Vagina (tissue), 2 donors: Measurements from ENCODE around the gene GPR34. TPM values are rescaled to one million over a fixed set of nuclear protein-coding genes. Genes with fewer than 3 reads are reported as not detected.

ENCODE experiments used
- DNase-seq, 2 donors: peaks; one replicate each; pipeline ENCODE4 v3.0.0-alpha.2; 2017; ENCODE audit errors: extremely low spot score in 2 of 2
- H3K27ac ChIP-seq: fragments of 200-600 bp; sonication (generic); one replicate; pipeline ENCODE4 v1.5.1; 2019
- H3K27me3 ChIP-seq: fragments of 200-600 bp; sonication (generic); one replicate; pipeline ENCODE4 v1.5.1; 2019
- H3K36me3 ChIP-seq, 2 donors: fragments of 200-600 bp; sonication (generic); one replicate each; pipeline ENCODE4 v1.5.1; 2017 to 2019
- H3K4me1 ChIP-seq: fragments of 200-600 bp; sonication (generic); one replicate; pipeline ENCODE4 v1.5.1; 2019
- H3K4me3 ChIP-seq, 2 donors: fragments of 200-600 bp; sonication (generic); 1 replicate in 1 of 2; 2 replicates in 1 of 2; pipeline ENCODE4 v1.5.1; 2016 to 2019
- H3K9me3 ChIP-seq: fragments of 200-600 bp; sonication (generic); one replicate; pipeline ENCODE4 v1.5.1; 2019
- POLR2A ChIP-seq, 2 donors: fragments of 450-650 bp; IDR thresholded peaks; one replicate each; pipeline ENCODE4 v1.6.1; 2017; ENCODE audit warnings: antibody characterized with exemption in 2 of 2, mild to moderate bottlenecking in 2 of 2, moderate library complexity in 2 of 2
- POLR2AphosphoS5 ChIP-seq, 2 donors: sonication (generic); formaldehyde crosslinking; IDR thresholded peaks; one replicate each; pipeline ENCODE4 v1.9.0; 2017; ENCODE audit warnings: antibody characterized with exemption in 2 of 2, mild to moderate bottlenecking in 2 of 2, low read depth in 1 of 2; ENCODE audit not compliant: insufficient read depth in 1 of 2
- intact Hi-C: fragments of 100-400 bp; cut with DNase I; formaldehyde crosslinking; loops from one replicate; pipeline ENCODE4 v1.15.1; 2023
- total RNA-seq: library from RNA; depleted of rRNA; stranded (reverse); fragments of >200 nt; gene quantifications from one replicate; pipeline ENCODE4 v1.2.3, GENCODE V29; 2016
- TF ChIP-seq, protein P1 (sequence below), 3 experiments: fragments of 450-650 bp in 2 of 3; fragments of 200-600 bp in 1 of 3; sonication (generic) in 1 of 3; IDR thresholded peaks; one replicate each; pipeline ENCODE4 v1.5.1; 2017 to 2019; ENCODE audit warnings: antibody characterized with exemption in 3 of 3, mild to moderate bottlenecking in 2 of 3, moderate library complexity in 2 of 3

Gene GPR34
- total RNA-seq, 1 donor from 2014 or later, result 3.2 TPM

DNA sequence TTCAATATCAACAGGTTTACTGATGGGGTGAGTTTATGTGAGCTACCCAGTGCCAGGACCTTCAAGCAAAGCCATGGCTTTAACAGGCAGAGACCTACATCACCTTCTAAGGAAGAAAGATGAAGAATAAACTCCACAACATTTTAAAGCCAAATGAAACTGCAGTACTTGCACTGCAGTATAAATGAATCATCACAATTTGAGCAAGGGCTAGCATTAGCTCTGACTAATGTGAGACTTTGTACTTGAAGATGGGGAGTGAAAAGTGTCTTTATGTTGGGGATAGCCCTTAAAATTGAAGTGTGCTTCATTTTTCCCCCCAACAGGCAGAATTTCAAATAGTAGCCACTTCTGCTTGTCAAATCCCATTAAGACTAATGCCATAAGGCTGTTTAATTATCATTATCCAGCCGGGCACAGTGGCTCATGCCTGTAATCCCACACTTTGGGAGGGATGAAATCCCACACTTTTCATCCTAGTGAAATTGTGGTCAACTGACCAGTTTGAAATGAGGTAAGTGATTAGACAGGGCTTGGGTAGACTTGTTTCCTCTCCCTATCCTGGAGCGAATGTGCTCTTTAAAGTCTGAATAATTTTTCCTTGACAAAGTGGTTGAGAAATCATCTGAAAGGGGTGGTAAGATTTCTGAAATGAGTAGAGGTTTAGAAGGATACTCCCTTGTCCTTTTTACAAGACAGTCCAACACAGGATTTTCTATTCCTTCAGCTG lies 27.2 kb upstream of the GPR34 start:
- no peak for DNase-seq
- no peaks in the 10 kb centered on the region for H3K27me3 ChIP-seq
- intact Hi-C loops, result no loop called here
- H3K9me3 ChIP-seq, result no peaks in the 10 kb centered on the region
- peaks cover 7% of the 10 kb centered on the region for H3K4me1 ChIP-seq
- no peak overlapping the region for H3K4me3 ChIP-seq
- H3K27ac ChIP-seq, result no peak overlapping the region
- peaks cover 0 to 19% of the 10 kb centered on the region in 2 donors for H3K36me3 ChIP-seq
- TF ChIP-seq, protein P1, sequence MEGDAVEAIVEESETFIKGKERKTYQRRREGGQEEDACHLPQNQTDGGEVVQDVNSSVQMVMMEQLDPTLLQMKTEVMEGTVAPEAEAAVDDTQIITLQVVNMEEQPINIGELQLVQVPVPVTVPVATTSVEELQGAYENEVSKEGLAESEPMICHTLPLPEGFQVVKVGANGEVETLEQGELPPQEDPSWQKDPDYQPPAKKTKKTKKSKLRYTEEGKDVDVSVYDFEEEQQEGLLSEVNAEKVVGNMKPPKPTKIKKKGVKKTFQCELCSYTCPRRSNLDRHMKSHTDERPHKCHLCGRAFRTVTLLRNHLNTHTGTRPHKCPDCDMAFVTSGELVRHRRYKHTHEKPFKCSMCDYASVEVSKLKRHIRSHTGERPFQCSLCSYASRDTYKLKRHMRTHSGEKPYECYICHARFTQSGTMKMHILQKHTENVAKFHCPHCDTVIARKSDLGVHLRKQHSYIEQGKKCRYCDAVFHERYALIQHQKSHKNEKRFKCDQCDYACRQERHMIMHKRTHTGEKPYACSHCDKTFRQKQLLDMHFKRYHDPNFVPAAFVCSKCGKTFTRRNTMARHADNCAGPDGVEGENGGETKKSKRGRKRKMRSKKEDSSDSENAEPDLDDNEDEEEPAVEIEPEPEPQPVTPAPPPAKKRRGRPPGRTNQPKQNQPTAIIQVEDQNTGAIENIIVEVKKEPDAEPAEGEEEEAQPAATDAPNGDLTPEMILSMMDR (IDR thresholded peaks at IDR 0.05), result no peak
- TF ChIP-seq POLR2A (IDR thresholded peaks at IDR 0.05) (no peak), POLR2AphosphoS5 (IDR thresholded peaks at IDR 0.05; ENCODE audit: insufficient read depth in 1 of 2, low read depth in 1 of 2) (no peak)

DNA sequence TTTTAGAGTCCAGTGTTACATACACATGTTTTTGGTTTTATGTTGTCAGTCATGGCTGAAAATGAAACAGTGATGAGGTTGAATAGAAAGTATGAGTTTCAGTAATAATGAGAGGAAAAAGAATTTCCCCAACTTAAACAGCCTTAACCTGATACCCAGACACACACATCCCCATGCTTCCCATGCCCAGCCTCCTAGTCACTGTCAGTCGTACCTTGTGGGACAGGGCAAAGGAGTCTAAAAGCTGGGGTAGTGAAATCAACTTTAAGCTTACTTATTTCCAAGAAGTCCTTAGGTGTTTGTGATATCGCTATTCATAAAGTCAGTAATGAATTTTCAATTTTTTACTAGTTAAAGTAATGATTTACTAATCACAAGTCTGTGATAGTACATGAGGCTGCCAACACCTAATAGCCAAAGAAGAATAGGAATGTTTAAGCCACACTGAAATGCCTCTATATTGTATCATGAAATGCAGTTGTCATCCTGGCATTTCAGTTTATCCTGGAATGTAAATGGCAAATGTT lies 24.3 kb upstream of the GPR34 start:
- Histone ChIP-seq H3K27ac (no peak overlapping the region), H3K36me3 (peaks cover 0 to 3% of the 10 kb centered on the region in 2 donors), H3K4me3 (no peak overlapping the region), H3K4me1 (peaks cover 11% of the 10 kb centered on the region), H3K9me3 (no peaks in the 10 kb centered on the region), H3K27me3 (no peaks in the 10 kb centered on the region)
- TF ChIP-seq, protein P1 (IDR thresholded peaks at IDR 0.05), result no peak
- TF ChIP-seq POLR2A (IDR thresholded peaks at IDR 0.05) (no peak), POLR2AphosphoS5 (IDR thresholded peaks at IDR 0.05; ENCODE audit: insufficient read depth in 1 of 2, low read depth in 1 of 2) (no peak)
- no peak for DNase-seq
- intact Hi-C loops, result no loop called here

DNA sequence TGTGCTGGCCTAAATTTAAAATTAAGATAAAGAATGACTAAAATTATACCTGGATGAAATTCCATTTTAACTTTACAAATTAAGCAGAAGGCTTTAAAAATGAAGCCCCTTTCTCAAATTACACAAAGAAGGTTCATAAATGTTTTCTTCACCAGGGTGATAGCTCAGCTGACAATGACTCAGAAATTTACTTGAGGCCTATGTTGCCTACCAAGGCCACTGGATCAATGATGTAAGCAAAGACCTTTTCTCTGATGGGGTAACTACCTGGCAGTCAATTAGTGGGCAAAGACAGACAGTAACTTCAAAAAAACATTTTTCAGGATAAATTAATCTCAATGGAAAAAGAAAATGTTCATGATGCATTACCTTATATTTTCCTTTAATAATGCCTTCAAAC lies 23.9 kb upstream of the GPR34 start:
- intact Hi-C loops, result no loop called here
- peaks cover 11% of the 10 kb centered on the region for H3K4me1 ChIP-seq
- H3K4me3 ChIP-seq, result no peak overlapping the region
- TF ChIP-seq POLR2A (IDR thresholded peaks at IDR 0.05) (no peak), POLR2AphosphoS5 (IDR thresholded peaks at IDR 0.05; ENCODE audit: insufficient read depth in 1 of 2, low read depth in 1 of 2) (no peak)
- TF ChIP-seq, protein P1 (IDR thresholded peaks at IDR 0.05), result no peak
- no peak for DNase-seq
- no peaks in the 10 kb centered on the region for H3K9me3 ChIP-seq
- H3K27ac ChIP-seq, result no peak overlapping the region
- H3K36me3 ChIP-seq, result no peaks in the 10 kb centered on the region
- H3K27me3 ChIP-seq, result no peaks in the 10 kb centered on the region

DNA sequence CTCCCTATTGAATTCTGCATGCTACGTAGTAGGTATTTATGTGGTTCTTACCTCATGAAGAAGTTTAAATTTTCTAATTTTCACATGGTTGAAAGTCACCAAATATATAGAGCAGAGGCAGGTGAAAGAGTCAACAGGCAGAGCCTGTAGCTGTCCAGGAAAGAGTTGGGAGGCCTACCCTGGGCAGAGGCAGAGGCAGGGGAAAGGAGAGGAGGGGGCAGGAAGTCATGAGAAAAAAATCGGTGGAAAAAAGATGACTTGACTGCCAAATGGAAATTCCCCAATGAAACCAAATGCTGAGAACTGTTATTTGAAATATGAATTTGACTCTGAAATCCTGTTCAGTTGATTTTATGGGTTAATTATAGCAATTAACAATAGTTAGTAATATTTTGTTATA lies 23.1 kb upstream of the GPR34 start:
- Histone ChIP-seq H3K36me3 (no peaks in the 10 kb centered on the region), H3K4me3 (no peak overlapping the region), H3K27me3 (no peaks in the 10 kb centered on the region), H3K9me3 (no peaks in the 10 kb centered on the region), H3K27ac (no peak overlapping the region), H3K4me1 (peaks cover 11% of the 10 kb centered on the region)
- DNase-seq, result no peak
- intact Hi-C loops, result no loop called here
- TF ChIP-seq POLR2AphosphoS5 (IDR thresholded peaks at IDR 0.05; ENCODE audit: insufficient read depth in 1 of 2, low read depth in 1 of 2) (no peak), POLR2A (IDR thresholded peaks at IDR 0.05) (no peak)
- TF ChIP-seq, protein P1 (IDR thresholded peaks at IDR 0.05), result no peak

DNA sequence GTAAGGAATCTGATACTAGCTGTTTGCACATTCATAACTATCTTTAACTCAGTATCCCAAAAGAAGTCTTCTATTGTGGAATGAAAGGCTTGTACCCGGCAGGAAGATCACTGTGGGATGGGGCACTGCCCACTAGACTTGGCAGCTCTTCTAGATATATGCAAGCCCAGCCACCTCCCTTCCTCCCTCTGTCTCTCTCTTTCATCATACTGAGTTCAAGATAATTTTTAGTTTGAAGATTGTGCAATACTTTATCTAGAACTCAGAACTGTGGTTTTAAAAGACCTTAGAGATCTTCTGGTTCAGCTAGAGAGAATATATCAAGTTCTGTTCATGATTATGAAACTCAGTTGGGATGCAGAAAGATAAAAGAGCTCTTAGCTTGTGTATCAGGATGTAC lies 22.5 kb upstream of the GPR34 start:
- Histone ChIP-seq H3K36me3 (no peaks in the 10 kb centered on the region), H3K9me3 (no peaks in the 10 kb centered on the region), H3K27ac (no peak overlapping the region), H3K27me3 (no peaks in the 10 kb centered on the region), H3K4me1 (peaks cover 11% of the 10 kb centered on the region), H3K4me3 (no peak overlapping the region)
- no peak for TF ChIP-seq POLR2AphosphoS5 (IDR thresholded peaks at IDR 0.05; ENCODE audit: insufficient read depth in 1 of 2, low read depth in 1 of 2)
- TF ChIP-seq POLR2A (IDR thresholded peaks at IDR 0.05), result no peak
- TF ChIP-seq, protein P1 (IDR thresholded peaks at IDR 0.05), result no peak
- intact Hi-C loops, result no loop called here
- DNase-seq, result no peak
